Measurements from ENCODE around the gene CBFA2T3. TPM values are rescaled to one million over a fixed set of nuclear protein-coding genes. Genes with fewer than 3 reads are reported as not detected.

Gene CBFA2T3
- total RNA-seq, 1 experiment from 2014 or later: 2.9 TPM

- Histone ChIP-seq H3T11ph (ENCODE audit: low read length) (no peak overlapping the region), H3K23ac (ENCODE audit: insufficient read length, low read depth, low read length) (no peak overlapping the region), H3K23me2 (ENCODE audit: insufficient read length, low read depth, low read length, poor library complexity, severe bottlenecking) (no peaks in the 10 kb centered on the region), H2BK20ac (ENCODE audit: low read depth, low read length, poor library complexity, severe bottlenecking) (no peak overlapping the region), H3K79me1 (ENCODE audit: insufficient read depth, low read depth, low read length, poor library complexity, severe bottlenecking) (no peaks in the 10 kb centered on the region), H3K4me1 (ENCODE audit: insufficient read depth, low read length) (no peaks in the 10 kb centered on the region), H3K9me3 (ENCODE audit: control insufficient read depth, low read depth, low read length) (no peaks in the 10 kb centered on the region), H3K27ac (ENCODE audit: insufficient read length, low read depth, low read length) (no peak overlapping the region), H3K4ac (ENCODE audit: low read depth, low read length) (no peak overlapping the region), H3K27me3 (ENCODE audit: insufficient read depth, low read length) (peaks cover under 1% of the 10 kb centered on the region; the same call in 1 of the 2 replicates), H3K18ac (ENCODE audit: insufficient read length, low read depth, low read length) (no peak overlapping the region), H3K79me2 (ENCODE audit: insufficient read depth, low read length) (no peaks in the 10 kb centered on the region), H2AK5ac (ENCODE audit: insufficient read length, low read length) (no peak overlapping the region), H4K20me1 (ENCODE audit: control insufficient read depth, insufficient read depth, insufficient read length) (no peaks in the 10 kb centered on the region), H3K56ac (ENCODE audit: insufficient read length, low read depth, low read length) (no peak overlapping the region), H4K5ac (ENCODE audit: insufficient read length, low read depth, low read length) (no peak overlapping the region), H4K8ac (replicated peaks; ENCODE audit: insufficient read length, low read depth, low read length) (no peak overlapping the region), H3K14ac (ENCODE audit: insufficient read depth, low read length) (peak overlapping the region; percentile 21; the same call in 1 of the 2 replicates), H2BK5ac (ENCODE audit: insufficient read length, low read length) (no peak overlapping the region), H3K4me2 (ENCODE audit: insufficient read depth, insufficient read length, low read length) (no peak overlapping the region), H4K91ac (ENCODE audit: insufficient read length, low read depth, low read length) (no peak overlapping the region), H3K9ac (ENCODE audit: extremely low read depth, insufficient read length, low read length) (no peak overlapping the region), H2BK15ac (ENCODE audit: low read depth, low read length) (no peak overlapping the region), H2BK12ac (ENCODE audit: insufficient read length, low read depth, low read length) (no peak overlapping the region), H2AFZ (ENCODE audit: low read length) (no peak overlapping the region), H2BK120ac (ENCODE audit: low read depth, low read length, poor library complexity, severe bottlenecking) (no peak overlapping the region)
- Mint-ChIP-seq H3K4me1 (peaks cover 6 to 11% of the 10 kb centered on the region in 2 experiments), H3K27ac (no peak overlapping the region; a peak in 1 of 7 replicates), H3K27me3 (ENCODE audit: low read depth) (peaks cover 51% of the 10 kb centered on the region), H3K9me3 (peaks cover 9 to 11% of the 10 kb centered on the region in 2 experiments), H3K4me3 (no peak overlapping the region), H3K36me3 (ENCODE audit: insufficient read depth in 1 of 3, low read depth in 3 of 3) (peaks cover 0 to under 1% (median 0%) of the 10 kb centered on the region in 3 experiments; a peak in 3 of 7 replicates)
- DNase-seq: no peak
- no CpG with 5 or more reads among the region's 24 CpGs for WGBS (ENCODE audit: extremely low coverage, insufficient read length, low lambda C conversion rate)
- TF ChIP-seq CTCF (conservative IDR thresholded peaks at IDR 0.05): no peak
These were observed 29.2 kb upstream of the CBFA2T3 start for GRCh38 chr16:89006036-89006752.

Data from H9 (cell line).